GM12878 (cell line): Measurements from ENCODE around the gene CCNY. TPM values are rescaled to one million over a fixed set of nuclear protein-coding genes. Genes with fewer than 3 reads are reported as not detected.

Experiments
- ATAC-seq: fragments of 200-7000 bp; cut with Tn5 transposase; 3 replicates; pipeline ENCODE4 v1.9.1; 2020; ENCODE audit warnings: mild to moderate bottlenecking, moderate library complexity
- BruUV-seq: library from RNA; stranded (reverse); fragments of 400-500 nt; replicated peaks from 2 replicates; lab custom pipeline; 2021; lab: Mats Ljungman, UMichigan
- CTCF ChIA-PET: fragments of 300-600 bp; sonication (Branson Sonifier 250); formaldehyde crosslinking; extraction: SDS; loops from one replicate; lab custom pipeline; 2021; ENCODE audit warnings: inconsistent platforms; lab: Yijun Ruan, JAX
- POLR2A ChIA-PET: fragments of 350-600 bp; formaldehyde crosslinking; extraction: SDS; loops from one replicate; lab custom pipeline; 2021; ENCODE audit warnings: inconsistent platforms; lab: Charles Lee
- RAD21 ChIA-PET: fragments of 300-600 bp; sonication (Branson Sonifier 250); formaldehyde crosslinking; loops from one replicate; lab custom pipeline; 2023; ENCODE audit warnings: antibody characterized with exemption; ENCODE audit not compliant: unreplicated experiment; lab: Charles Lee
- SMC1A ChIA-PET: fragments of 300-600 bp; sonication (Branson Sonifier 250); formaldehyde crosslinking; loops from one replicate; lab custom pipeline; 2023; ENCODE audit not compliant: unreplicated experiment, uncharacterized antibody; lab: Charles Lee
- DNase-seq: peaks from one replicate; pipeline ENCODE4 v3.0.0-alpha.2; 2011; ENCODE audit warnings: low read depth, low spot score
- FAIRE-seq: peaks from 3 replicates; lab custom pipeline; 2011; peaks lifted over from hg19 to GRCh38; lab: Jason Lieb, UNC
- H2AFZ ChIP-seq: 2 replicates; pipeline ENCODE4 v1.6.0; 2011; ENCODE audit warnings: low read depth, low read length, control low read depth; ENCODE audit not compliant: control insufficient read depth
- H3K27ac ChIP-seq: 2 replicates; pipeline ENCODE4 v1.5.1; 2011; ENCODE audit warnings: control low read depth; ENCODE audit not compliant: control insufficient read depth, insufficient read depth
- H3K27me3 ChIP-seq, 2 experiments: replicated peaks in 1 of 2; 2 replicates each; pipeline versions ENCODE4 v1.6.0 to v1.6.1; 2011; ENCODE audit warnings: low read length in 1 of 2; ENCODE audit not compliant: control insufficient read depth in 2 of 2, insufficient read depth in 2 of 2
- H3K36me3 ChIP-seq, 2 experiments: 2 replicates each; pipeline ENCODE4 v1.5.1; 2011; ENCODE audit warnings: low read length in 1 of 2; ENCODE audit not compliant: control insufficient read depth in 2 of 2, insufficient read depth in 2 of 2
- H3K4me1 ChIP-seq: 2 replicates; pipeline ENCODE4 v1.6.1; 2011; ENCODE audit warnings: mild to moderate bottlenecking, low read length, moderate library complexity, mixed read lengths; ENCODE audit not compliant: control insufficient read depth, insufficient read depth
- H3K4me2 ChIP-seq: 2 replicates; pipeline ENCODE4 v1.6.0; 2011; ENCODE audit warnings: control low read depth; ENCODE audit not compliant: control insufficient read depth, insufficient read depth
- H3K4me3 ChIP-seq: fragments of 200-600 bp; sonication (generic); 2 replicates; pipeline ENCODE4 v1.5.1; 2016
- H3K79me2 ChIP-seq: 2 replicates; pipeline ENCODE4 v1.6.0; 2011; ENCODE audit warnings: low read length; ENCODE audit not compliant: control insufficient read depth, insufficient read depth
- H3K9ac ChIP-seq: 2 replicates; pipeline ENCODE4 v1.8.0; 2011; ENCODE audit warnings: low read length, control low read depth, mixed read lengths; ENCODE audit not compliant: control insufficient read depth, insufficient read depth
- H3K9me3 ChIP-seq: replicated peaks from 3 replicates; pipeline ENCODE4 v1.5.1; 2011; ENCODE audit warnings: mild to moderate bottlenecking, low read length; ENCODE audit not compliant: control insufficient read depth, insufficient read depth
- H4K20me1 ChIP-seq: 2 replicates; pipeline ENCODE4 v1.6.0; 2011; ENCODE audit not compliant: control insufficient read depth, insufficient read depth
- CBX3 ChIP-seq: fragments of 200-600 bp; sonication (generic); IDR thresholded peaks from 2 replicates; pipeline ENCODE4 v1.6.1; 2016; ENCODE audit warnings: low read depth, borderline replicate concordance
- CHD2 ChIP-seq: IDR thresholded peaks from 2 replicates; pipeline ENCODE4 v1.6.1; 2011; ENCODE audit warnings: low read depth, low read length, improper control_type of control experiment, borderline replicate concordance
- FOXK2 ChIP-seq: fragments of 450-650 bp; IDR thresholded peaks from 2 replicates; pipeline ENCODE4 v1.6.1; 2017; ENCODE audit warnings: mild to moderate bottlenecking, moderate library complexity
- HDAC2 ChIP-seq: fragments of 200-600 bp; sonication (generic); IDR thresholded peaks from 2 replicates; pipeline ENCODE4 v1.6.1; 2017
- NR2C1 ChIP-seq: fragments of 450-650 bp; IDR thresholded peaks from 2 replicates; pipeline ENCODE4 v1.6.1; 2017; ENCODE audit warnings: antibody characterized with exemption, mild to moderate bottlenecking, moderate library complexity
- PAX5 ChIP-seq: IDR thresholded peaks from 2 replicates; pipeline ENCODE4 v1.6.1; 2011; ENCODE audit warnings: low read depth, low read length, borderline replicate concordance
- PAX8 ChIP-seq: fragments of 450-650 bp; IDR thresholded peaks from 2 replicates; pipeline ENCODE4 v1.6.1; 2017; ENCODE audit warnings: mild to moderate bottlenecking, moderate library complexity
- PML ChIP-seq: IDR thresholded peaks from 2 replicates; pipeline ENCODE4 v1.6.1; 2012; ENCODE audit warnings: low read length, inconsistent platforms
- RUNX3 ChIP-seq: IDR thresholded peaks from 2 replicates; pipeline ENCODE4 v1.6.1; 2012; ENCODE audit warnings: low read length, inconsistent platforms
- SIN3A ChIP-seq: IDR thresholded peaks from 2 replicates; pipeline ENCODE4 v1.6.1; 2012; ENCODE audit warnings: low read depth, low read length, improper control_type of control experiment
- SMAD1 ChIP-seq: fragments of 450-650 bp; IDR thresholded peaks from 2 replicates; pipeline ENCODE4 v1.6.1; 2018; ENCODE audit warnings: mild to moderate bottlenecking, low read depth; ENCODE audit not compliant: partially characterized antibody
- SMARCA5 ChIP-seq: fragments of 450-650 bp; IDR thresholded peaks from 2 replicates; pipeline ENCODE4 v1.6.1; 2017; ENCODE audit warnings: mild to moderate bottlenecking
- SRF ChIP-seq, 2 experiments: IDR thresholded peaks; 2 replicates each; pipeline ENCODE4 v1.6.1; 2011; ENCODE audit warnings: low read depth in 2 of 2, low read length in 2 of 2, mild to moderate bottlenecking in 1 of 2, moderate library complexity in 1 of 2
- ZNF384 ChIP-seq: IDR thresholded peaks from 2 replicates; pipeline ENCODE4 v1.6.1; 2012; ENCODE audit warnings: low read depth, mild to moderate bottlenecking, low read length, improper control_type of control experiment, borderline replicate concordance
- WGBS: methylation state at CpG from one replicate; pipeline ENCODE4 v1.1.6; 2016; ENCODE audit warnings: low lambda C conversion rate; ENCODE audit not compliant: insufficient replicate concordance, insufficient coverage; ENCODE audit errors: missing lambda C conversion rate; 5-methylcytosine and 5-hydroxymethylcytosine counted together
- in situ Hi-C: fragments of 300-500 bp; cut with MboI; formaldehyde crosslinking; loops from 9 replicates; pipeline ENCODE4 v1.14.3; 2018; ENCODE audit warnings: mixed read lengths
- intact Hi-C: fragments of 100-400 bp; cut with micrococcal nuclease; formaldehyde crosslinking; loops from one replicate; pipeline ENCODE4 v1.14.2; 2022; ENCODE audit not compliant: unreplicated experiment
- polyA plus RNA-seq, 11 experiments: library from polyadenylated mRNA; depleted of rRNA in 4 of 11; unstranded in 6 of 11; stranded (reverse) in 5 of 11; fragments of >200 nt; fragmentation: Nextera tagmentation in 4 of 11; fragmentation: Illumina TruSeq in 1 of 11; extraction: Ambion mirVana in 4 of 11; extraction: Trizol in 1 of 11; gene quantifications; 1 replicate in 1 of 11; 2 replicates in 10 of 11; pipeline versions ENCODE4 v1.2.1 to v1.2.3, GENCODE V29; 2011 to 2016; ENCODE audit warnings: inconsistent platforms in 2 of 11, missing spikeins in 2 of 11, low read depth in 1 of 11
- total RNA-seq, 4 experiments: library from RNA; depleted of rRNA in 3 of 4; stranded (reverse); fragments of >200 nt in 3 of 4; fragmentation: Illumina TruSeq in 1 of 4; extraction: Trizol in 1 of 4; gene quantifications; 2 replicates each; pipeline versions ENCODE4 v1.2.1 to v1.2.3, GENCODE V29; 2013 to 2021
- TF ChIP-seq, protein P1 (sequence below): fragments of 450-650 bp; IDR thresholded peaks from 2 replicates; pipeline ENCODE4 v1.6.1; 2016; ENCODE audit warnings: mild to moderate bottlenecking
- TF ChIP-seq, protein P2 (sequence below): fragments of 450-650 bp; formaldehyde crosslinking; IDR thresholded peaks from 2 replicates; pipeline ENCODE4 v1.4.0; 2022; ENCODE audit warnings: mild to moderate bottlenecking, moderate library complexity

The CCNY gene
- total and polyA plus RNA-seq, 10 of the 15 experiments (the other 5 are each of a cell fraction or from before 2014, with no cell fraction given) = 3.6 to 50.0 (median 26.1) TPM

DNA sequence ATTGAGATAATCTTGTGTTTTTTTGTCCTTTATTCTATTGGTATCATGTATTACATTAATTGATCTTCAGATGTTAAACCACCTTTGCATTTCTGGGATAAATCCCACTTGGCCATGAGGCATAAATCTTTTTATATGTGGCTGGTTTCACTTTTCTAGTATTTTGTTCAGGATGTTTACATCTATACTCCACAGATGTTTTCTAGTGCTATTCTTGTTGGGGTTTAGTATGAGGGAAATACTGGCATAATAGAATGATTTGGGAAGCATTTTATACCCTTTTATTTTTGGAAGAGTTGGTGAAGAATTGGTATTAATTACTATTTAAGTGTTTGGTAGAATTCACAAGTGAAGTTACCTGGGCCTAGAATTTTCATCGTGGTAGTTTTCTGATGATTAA lies 41.8 kb upstream of the CCNY start:
- Histone ChIP-seq H3K9me3 (no peaks in the 10 kb centered on the region), H3K9ac (no peak overlapping the region), H2AFZ (no peak overlapping the region), H4K20me1 (no peaks in the 10 kb centered on the region), H3K36me3 (no peaks in the 10 kb centered on the region), H3K27ac (no peak overlapping the region), H3K4me1 (no peaks in the 10 kb centered on the region), H3K4me2 (no peak overlapping the region), H3K79me2 (no peaks in the 10 kb centered on the region), H3K27me3 (no peaks in the 10 kb centered on the region)
- intact Hi-C loops = no loop called here
- 100% methylated on average over 1 of the region's 1 CpG for WGBS
- CTCF ChIA-PET = no interaction called here
- no peak for FAIRE-seq
- SMC1A ChIA-PET = interaction anchor here (1.4 kb wide), 1 partner anchor 14 kb away, joined by 4 read pairs; no protein-coding TSS in a partner anchor
- RAD21 ChIA-PET = interaction anchor here (1.3 kb wide), 1 partner anchor 57 kb away, joined by 4 read pairs; no protein-coding TSS in a partner anchor
- no TSS peak for BruUV-seq
- no peak for TF ChIP-seq SRF (IDR thresholded peaks at IDR 0.05; ENCODE audit: low read depth in 2 of 2, low read length in 2 of 2)
- TF ChIP-seq, all 136 proteins: peak for 0
- no peak overlapping the region for H3K4me3 ChIP-seq
- DNase-seq = no peak
- in situ Hi-C loops = no loop called here
- POLR2A ChIA-PET = no interaction called here
- ATAC-seq = no peak

DNA sequence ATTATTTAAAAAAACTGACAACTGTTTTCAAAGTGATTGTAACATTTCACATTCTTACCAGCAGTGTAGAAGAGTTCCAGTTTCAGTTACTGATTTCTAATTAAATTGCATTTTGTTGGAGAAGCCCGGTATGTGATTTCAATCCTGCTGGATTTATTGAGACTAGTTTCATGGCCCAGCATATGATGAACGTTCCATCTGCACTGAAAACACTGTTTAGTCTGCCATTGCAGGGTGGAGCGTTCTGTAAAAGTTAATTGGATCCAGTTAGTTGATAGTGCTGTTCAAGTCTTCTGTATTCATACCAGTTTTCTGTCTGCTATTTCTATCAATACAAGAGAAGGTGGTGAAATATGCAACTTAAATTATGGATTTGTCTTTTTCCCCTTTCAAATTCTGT lies 37.3 kb upstream of the CCNY start:
- Histone ChIP-seq H3K4me1 (no peaks in the 10 kb centered on the region), H4K20me1 (no peaks in the 10 kb centered on the region), H3K4me3 (no peak overlapping the region), H2AFZ (no peak overlapping the region), H3K27me3 (no peaks in the 10 kb centered on the region), H3K9me3 (no peaks in the 10 kb centered on the region), H3K79me2 (no peaks in the 10 kb centered on the region), H3K9ac (no peak overlapping the region), H3K4me2 (no peak overlapping the region), H3K27ac (no peak overlapping the region), H3K36me3 (no peaks in the 10 kb centered on the region)
- DNase-seq (no peak), FAIRE-seq (no peak), ATAC-seq (no peak)
- BruUV-seq = no TSS peak
- RAD21 ChIA-PET = no interaction called here
- POLR2A ChIA-PET = no interaction called here
- 73% methylated on average over 3 of the region's 3 CpGs for WGBS
- SMC1A ChIA-PET = no interaction called here
- CTCF ChIA-PET = no interaction called here
- intact Hi-C loops (no loop called here), in situ Hi-C loops (no loop called here)
- no peak for TF ChIP-seq NR2C1
- no peak for TF ChIP-seq PAX5
- no peak for TF ChIP-seq PAX8
- no peak for TF ChIP-seq RUNX3
- TF ChIP-seq, protein P1, sequence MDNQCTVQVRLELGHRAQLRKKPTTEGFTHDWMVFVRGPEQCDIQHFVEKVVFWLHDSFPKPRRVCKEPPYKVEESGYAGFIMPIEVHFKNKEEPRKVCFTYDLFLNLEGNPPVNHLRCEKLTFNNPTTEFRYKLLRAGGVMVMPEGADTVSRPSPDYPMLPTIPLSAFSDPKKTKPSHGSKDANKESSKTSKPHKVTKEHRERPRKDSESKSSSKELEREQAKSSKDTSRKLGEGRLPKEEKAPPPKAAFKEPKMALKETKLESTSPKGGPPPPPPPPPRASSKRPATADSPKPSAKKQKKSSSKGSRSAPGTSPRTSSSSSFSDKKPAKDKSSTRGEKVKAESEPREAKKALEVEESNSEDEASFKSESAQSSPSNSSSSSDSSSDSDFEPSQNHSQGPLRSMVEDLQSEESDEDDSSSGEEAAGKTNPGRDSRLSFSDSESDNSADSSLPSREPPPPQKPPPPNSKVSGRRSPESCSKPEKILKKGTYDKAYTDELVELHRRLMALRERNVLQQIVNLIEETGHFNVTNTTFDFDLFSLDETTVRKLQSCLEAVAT = no peak
- no peak for TF ChIP-seq SMARCA5
- TF ChIP-seq, protein P2, sequence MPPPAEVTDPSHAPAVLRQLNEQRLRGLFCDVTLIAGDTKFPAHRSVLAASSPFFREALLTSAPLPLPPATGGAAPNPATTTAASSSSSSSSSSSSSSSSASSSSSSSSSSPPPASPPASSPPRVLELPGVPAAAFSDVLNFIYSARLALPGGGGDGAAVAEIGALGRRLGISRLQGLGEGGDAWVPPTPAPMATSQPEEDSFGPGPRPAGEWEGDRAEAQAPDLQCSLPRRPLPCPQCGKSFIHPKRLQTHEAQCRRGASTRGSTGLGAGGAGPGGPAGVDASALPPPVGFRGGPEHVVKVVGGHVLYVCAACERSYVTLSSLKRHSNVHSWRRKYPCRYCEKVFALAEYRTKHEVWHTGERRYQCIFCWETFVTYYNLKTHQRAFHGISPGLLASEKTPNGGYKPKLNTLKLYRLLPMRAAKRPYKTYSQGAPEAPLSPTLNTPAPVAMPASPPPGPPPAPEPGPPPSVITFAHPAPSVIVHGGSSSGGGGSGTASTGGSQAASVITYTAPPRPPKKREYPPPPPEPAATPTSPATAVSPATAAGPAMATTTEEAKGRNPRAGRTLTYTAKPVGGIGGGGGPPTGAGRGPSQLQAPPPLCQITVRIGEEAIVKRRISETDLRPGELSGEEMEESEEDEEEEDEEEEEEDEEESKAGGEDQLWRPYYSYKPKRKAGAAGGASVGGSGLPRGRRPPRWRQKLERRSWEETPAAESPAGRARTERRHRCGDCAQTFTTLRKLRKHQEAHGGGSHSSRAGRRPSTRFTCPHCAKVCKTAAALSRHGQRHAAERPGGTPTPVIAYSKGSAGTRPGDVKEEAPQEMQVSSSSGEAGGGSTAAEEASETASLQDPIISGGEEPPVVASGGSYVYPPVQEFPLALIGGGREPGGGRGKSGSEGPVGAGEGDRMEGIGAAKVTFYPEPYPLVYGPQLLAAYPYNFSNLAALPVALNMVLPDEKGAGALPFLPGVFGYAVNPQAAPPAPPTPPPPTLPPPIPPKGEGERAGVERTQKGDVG (CRISPR knock-in tag) = no peak
- TF ChIP-seq ZNF384 = no peak
- no peak for TF ChIP-seq HDAC2
- no peak for TF ChIP-seq SIN3A
- TF ChIP-seq SMAD1 = no peak
- no peak for TF ChIP-seq CBX3
- no peak for TF ChIP-seq PML
- no peak for TF ChIP-seq FOXK2
- TF ChIP-seq CHD2 = no peak
